Head of caudate nucleus (tissue), 42 donors: Measurements from ENCODE around the gene PLEKHG3.

Source experiments
- DNase-seq, 42 donors: peaks; one replicate each; pipeline versions ENCODE4 v3.0.0 to v3.0.0-alpha.2; 2020 to 2021; ENCODE audit warnings: mixed read lengths in 7 of 42
- intact Hi-C: fragments of 100-400 bp; cut with DNase I; formaldehyde crosslinking; loops from one replicate; pipeline ENCODE4 v1.15.0; 2022

The PLEKHG3 gene

GRCh38 chr14:64755781-64756221, 51.6 kb downstream of the PLEKHG3 start:
- peak in 5 of 42 donors; percentile 36 to 53 (median 44) for DNase-seq
- intact Hi-C loops: no loop called here

GRCh38 chr14:64756712-64757111, 52.5 kb downstream of the PLEKHG3 start:
- intact Hi-C loops: no loop called here
- no peak for DNase-seq

DNA sequence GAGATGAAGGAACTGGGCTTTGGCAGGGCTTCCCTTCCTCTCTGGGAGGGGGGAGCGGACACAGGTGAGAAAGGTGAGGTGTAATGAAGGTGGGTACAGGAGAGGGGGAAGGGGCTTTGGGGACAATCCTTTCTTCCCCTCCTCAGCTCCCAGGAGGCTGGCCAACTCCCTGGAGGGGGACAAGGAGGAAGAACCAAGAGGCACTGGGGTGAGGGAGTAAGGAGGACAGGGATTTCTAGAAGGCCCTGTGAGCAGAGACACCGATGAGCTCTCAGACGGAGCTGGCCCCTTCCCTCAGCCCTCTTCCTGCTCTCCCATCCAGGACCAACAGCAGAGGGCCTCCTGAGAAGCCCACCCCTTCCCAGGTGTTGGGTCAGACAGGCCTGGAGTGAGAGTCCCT, 53.4 kb downstream of the PLEKHG3 start:
- intact Hi-C loops: no loop called here
- DNase-seq: peak in 1 of 42 donors; percentile 1

- no peak for DNase-seq
- intact Hi-C loops: no loop called here
Measured at GRCh38 chr14:64758025-64758521, 53.8 kb downstream of the PLEKHG3 start.

- no peak for DNase-seq
- intact Hi-C loops: no loop called here
Measured at GRCh38 chr14:64758691-64759554, 54.7 kb downstream of the PLEKHG3 start.

- intact Hi-C loops: no loop called here
- no peak for DNase-seq
Measured at GRCh38 chr14:64759555-64759938, 55.3 kb downstream of the PLEKHG3 start.

DNA sequence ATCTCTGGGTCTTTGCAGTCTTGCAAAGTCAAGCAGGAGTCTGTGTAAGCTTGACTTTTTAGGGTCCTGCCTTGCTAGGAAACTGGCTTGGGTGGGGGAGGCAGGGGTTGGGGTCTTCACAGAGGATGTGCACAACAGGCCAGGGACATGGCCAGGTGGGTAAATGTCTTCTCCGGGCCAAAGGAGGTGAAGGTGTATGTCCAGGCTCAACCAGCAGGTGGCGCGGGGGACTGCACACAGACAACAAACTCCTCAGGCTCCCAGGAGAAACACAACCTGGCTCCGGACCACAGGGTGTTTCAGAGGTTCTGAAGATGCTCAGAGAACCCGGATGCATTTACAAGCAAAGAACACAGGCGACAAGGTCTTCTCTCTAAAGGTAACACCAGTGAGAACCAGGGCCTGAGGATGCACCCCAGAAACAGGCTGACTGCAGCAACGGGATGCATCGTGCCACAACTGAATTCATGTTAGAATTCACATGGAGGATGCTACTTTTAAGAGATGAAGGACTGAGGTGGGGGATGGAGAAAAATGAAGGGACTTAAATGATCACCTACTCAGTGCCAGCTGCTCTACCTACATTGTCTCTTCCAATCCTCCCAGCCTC, 56.0 kb downstream of the PLEKHG3 start:
- DNase-seq: peak in 36 of 42 donors; percentile 31 to 81 (median 61)
- intact Hi-C loops: loop anchor here (5.0 kb wide), 1 partner anchor 213 kb away; the partner anchor contains the start of gene PPP1R36

DNA sequence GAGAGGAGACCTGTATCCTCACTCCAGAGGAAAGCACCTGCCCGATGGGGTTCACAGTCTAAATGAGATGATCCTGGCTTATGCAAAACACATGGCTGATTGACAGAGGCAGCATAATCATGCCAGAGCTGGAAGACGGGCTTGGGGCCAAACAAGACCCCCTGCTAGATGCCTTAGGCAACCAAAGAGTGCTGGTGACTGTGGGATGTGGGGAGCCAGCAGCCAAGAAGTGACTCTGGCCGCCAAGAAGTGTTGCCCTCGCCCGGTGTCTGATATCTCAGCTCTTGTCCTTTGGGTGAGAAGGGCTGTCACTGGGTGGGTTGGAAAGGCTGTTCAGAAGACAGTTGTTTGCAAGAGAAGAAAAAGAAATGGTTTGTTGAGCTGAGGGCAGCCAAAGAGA, 56.7 kb downstream of the PLEKHG3 start:
- intact Hi-C loops: loop anchor here (5.0 kb wide), 1 partner anchor 214 kb away; the partner anchor contains the start of gene PPP1R36
- DNase-seq: no peak

DNA sequence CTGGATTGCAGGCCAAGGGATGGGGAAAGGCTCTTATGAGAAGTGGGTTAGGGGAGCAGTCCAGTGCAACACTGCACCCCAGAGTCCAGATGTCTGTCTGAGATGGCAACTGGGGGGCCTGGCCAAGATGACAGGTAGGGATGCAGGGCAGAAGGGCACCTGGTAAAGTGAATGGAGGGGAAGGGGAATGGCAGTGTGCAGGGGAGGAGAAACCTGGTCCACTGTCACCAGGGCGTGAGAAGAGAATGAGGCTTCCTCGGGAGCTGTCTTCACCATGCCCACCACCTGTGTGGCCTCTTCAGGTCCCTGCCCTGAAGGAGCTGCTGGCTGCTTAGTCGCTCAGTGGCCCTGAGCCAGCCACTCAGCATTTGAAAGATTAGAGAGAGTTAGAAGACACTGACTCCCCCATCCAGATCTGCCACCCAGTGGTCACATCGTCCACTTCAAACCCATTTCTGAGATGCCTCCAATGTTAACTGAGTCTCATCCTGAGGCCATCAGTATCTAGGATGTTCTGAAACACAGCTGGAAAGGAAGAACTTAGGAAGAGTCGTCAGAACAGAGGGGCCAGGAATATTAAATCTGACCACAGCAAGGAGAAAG, 57.3 kb downstream of the PLEKHG3 start:
- no peak for DNase-seq
- intact Hi-C loops: loop anchor here (5.0 kb wide), 1 partner anchor 214 kb away; the partner anchor contains the start of gene PPP1R36

GRCh38 chr14:64762044-64763034, 58.1 kb downstream of the PLEKHG3 start:
- peak in 40 of 42 donors; percentile 26 to 84 (median 68) for DNase-seq
- intact Hi-C loops: loop anchor here (5.0 kb wide), 1 partner anchor 215 kb away; the partner anchor contains the start of gene PPP1R36

- intact Hi-C loops: loop anchor here (5.0 kb wide), 1 partner anchor 216 kb away; the partner anchor contains the start of gene PPP1R36
- DNase-seq: no peak
Measured at GRCh38 chr14:64763085-64763782, 59.0 kb downstream of the PLEKHG3 start.

DNA sequence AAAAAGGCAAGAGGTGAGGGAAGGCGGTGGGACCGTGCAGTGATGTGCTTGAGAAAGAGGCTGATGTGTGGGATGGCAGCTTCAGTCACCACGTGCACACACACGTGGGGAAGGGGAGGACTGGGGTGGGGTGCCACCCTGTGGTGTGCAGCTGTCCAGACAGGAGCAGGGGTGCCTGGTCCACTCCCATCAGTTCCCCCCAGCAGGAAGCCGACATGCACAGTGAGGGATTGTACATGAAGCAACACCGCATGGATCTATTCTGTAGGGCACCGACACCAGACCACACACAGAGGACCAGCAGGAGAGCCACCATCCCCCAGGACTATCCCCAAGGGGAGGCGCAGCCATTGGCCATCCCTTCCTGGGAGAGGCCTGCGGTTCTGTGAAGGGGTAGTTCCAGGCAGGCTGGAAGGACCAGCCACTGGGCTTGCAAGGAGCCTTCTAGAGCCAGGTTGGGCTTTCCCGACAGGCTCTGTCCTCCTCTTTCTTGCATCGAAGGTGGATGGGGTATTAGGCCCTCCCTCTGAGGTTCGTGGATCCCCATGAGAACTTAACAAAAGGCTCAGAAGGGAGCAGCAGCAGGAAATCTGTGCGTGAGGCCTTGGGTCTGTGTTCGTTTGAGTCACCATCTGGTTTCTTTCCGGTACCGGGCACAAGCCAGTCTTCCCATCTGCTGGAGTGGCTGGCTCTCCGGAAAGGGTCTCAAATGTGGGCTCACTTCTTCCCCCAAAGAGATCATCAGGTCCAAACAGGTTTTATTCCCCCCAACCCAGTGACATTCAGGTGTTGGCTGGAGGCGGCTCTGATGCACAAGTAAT, 59.8 kb downstream of the PLEKHG3 start:
- intact Hi-C loops: loop anchor here (2.0 to 5.0 kb wide), 2 partner anchors 93 to 217 kb away; partner anchors contain the start of gene PPP1R36
- DNase-seq: peak in 41 of 42 donors; percentile 29 to 86 (median 63)

GRCh38 chr14:64764641-64765520, 60.7 kb downstream of the PLEKHG3 start:
- intact Hi-C loops: loop anchor here (2.0 to 5.0 kb wide), 2 partner anchors 94 to 218 kb away; partner anchors contain the start of gene PPP1R36
- DNase-seq: peak; percentile 53 to 92 (median 77)

DNA sequence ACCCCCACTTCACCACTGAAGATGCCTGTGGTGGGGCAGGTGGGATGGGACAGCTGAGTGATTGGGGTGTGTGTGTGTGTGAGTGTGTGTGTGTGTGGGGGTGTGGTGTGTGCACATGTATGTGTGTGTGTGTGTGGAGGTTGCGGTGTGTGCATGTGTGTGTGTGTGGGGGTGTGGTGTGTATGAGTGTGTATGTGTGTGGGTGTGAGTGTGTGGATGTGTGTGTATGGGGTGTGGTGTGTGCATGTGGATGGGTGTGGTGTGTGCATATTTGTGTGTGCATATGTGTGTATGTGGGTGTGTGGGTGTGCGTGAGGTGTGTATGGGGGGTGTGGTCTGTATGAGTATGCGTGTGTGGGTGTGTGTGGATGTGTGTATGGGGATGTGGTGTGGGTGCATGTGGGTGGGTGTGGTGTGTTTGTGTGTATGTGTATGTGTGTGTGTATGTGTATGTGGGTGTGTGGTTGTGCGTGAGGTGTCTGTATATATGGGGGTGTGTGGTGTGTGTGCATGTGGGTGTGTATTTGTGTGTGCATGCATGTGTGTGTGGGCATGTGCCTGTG, 61.6 kb downstream of the PLEKHG3 start:
- DNase-seq: peak in 2 of 42 donors; percentile 26 to 33
- intact Hi-C loops: loop anchor here (2.0 kb wide), 1 partner anchor 95 kb away; no protein-coding TSS in a partner anchor
